KMS-11 (cell line): ENCODE data around the gene LEO1.

ENCODE experiments used
- H2AFZ ChIP-seq: fragments of 200-600 bp; sonication (generic); 2 replicates; pipeline ENCODE4 v1.6.1; 2016; ENCODE audit warnings: antibody characterized with exemption, mixed run types, low read depth
- H3K27ac ChIP-seq: fragments of 200-600 bp; sonication (generic); 2 replicates; pipeline ENCODE4 v1.6.1; 2016; ENCODE audit warnings: mild to moderate bottlenecking, mixed run types
- H3K27me3 ChIP-seq: fragments of 200-600 bp; sonication (generic); 2 replicates; pipeline ENCODE4 v1.6.1; 2017; ENCODE audit warnings: mild to moderate bottlenecking, low read depth, mixed run types, moderate library complexity; ENCODE audit not compliant: insufficient read depth
- H3K36me3 ChIP-seq: fragments of 200-600 bp; sonication (generic); 2 replicates; pipeline ENCODE4 v1.6.1; 2017; ENCODE audit warnings: mild to moderate bottlenecking, mixed run types; ENCODE audit not compliant: insufficient read depth
- H3K4me1 ChIP-seq: fragments of 200-600 bp; sonication (generic); 2 replicates; pipeline ENCODE4 v1.6.1; 2016; ENCODE audit warnings: mild to moderate bottlenecking, low read depth, mixed run types; ENCODE audit not compliant: poor library complexity, severe bottlenecking
- H3K4me2 ChIP-seq: fragments of 200-600 bp; sonication (generic); 2 replicates; pipeline ENCODE4 v1.7.0; 2016; ENCODE audit warnings: mild to moderate bottlenecking, mixed run types
- H3K4me3 ChIP-seq: fragments of 200-600 bp; sonication (generic); IDR thresholded peaks from 2 replicates; pipeline ENCODE4 v1.6.1; 2017; ENCODE audit warnings: low read depth, low read length, mixed read lengths; ENCODE audit not compliant: insufficient read depth
- H3K79me2 ChIP-seq: fragments of 200-600 bp; sonication (generic); 2 replicates; pipeline ENCODE4 v1.6.1; 2016; ENCODE audit warnings: low read depth, mixed run types; ENCODE audit not compliant: insufficient read depth
- H3K9ac ChIP-seq: fragments of 200-600 bp; sonication (generic); 2 replicates; pipeline ENCODE4 v1.6.1; 2016; ENCODE audit warnings: mild to moderate bottlenecking, mixed run types
- H4K20me1 ChIP-seq: fragments of 200-600 bp; sonication (generic); 2 replicates; pipeline ENCODE4 v1.6.1; 2016; ENCODE audit warnings: mild to moderate bottlenecking, mixed run types; ENCODE audit not compliant: insufficient read depth
- CTCF ChIP-seq: fragments of 200-600 bp; sonication (generic); conservative IDR thresholded peaks from 2 replicates; pipeline ENCODE4 v1.6.1; 2017; ENCODE audit warnings: low read depth, mild to moderate bottlenecking, antibody characterized with exemption, low read length, moderate library complexity, mixed read lengths

LEO1 gene

DNA sequence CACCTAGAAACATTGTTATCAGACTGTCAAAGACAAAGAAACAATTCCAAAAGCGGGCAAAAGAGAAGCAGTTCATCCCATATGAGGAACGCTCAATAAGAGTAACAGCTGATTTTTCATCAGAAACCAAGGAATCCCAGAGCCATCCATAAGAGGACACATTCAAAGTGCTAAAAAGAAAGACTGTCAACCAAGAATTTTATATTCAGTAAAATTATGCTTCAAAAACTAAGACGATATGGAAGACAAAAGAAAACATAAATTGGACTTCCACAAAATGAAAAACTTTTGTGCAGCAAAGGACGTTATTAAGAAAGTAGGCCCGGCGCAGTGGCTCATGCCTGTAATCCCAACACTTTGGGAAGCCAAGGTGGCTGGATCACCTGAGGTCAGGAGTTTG is 4.0 kb downstream of the LEO1 start:
- Histone ChIP-seq H3K4me3 (no peak overlapping the region), H3K4me2 (no peak overlapping the region), H3K27ac (no peak overlapping the region), H3K36me3 (no peaks in the 10 kb centered on the region), H3K27me3 (no peaks in the 10 kb centered on the region), H3K4me1 (peaks cover 12% of the 10 kb centered on the region), H3K79me2 (peaks cover 56% of the 10 kb centered on the region), H3K9ac (no peak overlapping the region), H4K20me1 (no peaks in the 10 kb centered on the region), H2AFZ (no peak overlapping the region)
- TF ChIP-seq CTCF, result no peak

DNA sequence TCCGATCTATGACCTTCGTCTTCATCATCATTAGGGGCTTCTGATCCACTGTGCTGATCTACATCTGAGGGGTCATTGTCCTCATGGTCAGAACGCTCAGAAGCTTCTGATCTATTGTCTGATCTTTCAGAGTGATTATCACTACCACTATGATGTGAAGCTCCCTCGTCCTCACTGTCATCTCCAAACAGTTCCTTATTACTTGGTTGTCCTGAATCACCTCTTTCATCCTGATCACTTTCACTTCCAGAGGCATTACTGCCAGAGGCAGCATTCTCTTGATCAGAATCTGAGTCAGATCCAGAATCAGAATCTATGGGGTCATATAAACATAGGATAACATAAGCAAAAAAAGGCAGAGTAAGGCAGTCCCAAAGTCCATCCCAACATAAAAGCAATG is 5.4 kb downstream of the LEO1 start:
- no peak overlapping the region for H3K9ac ChIP-seq
- H3K79me2 ChIP-seq, result peaks cover 51% of the 10 kb centered on the region
- H3K4me2 ChIP-seq, result no peak overlapping the region
- no peak overlapping the region for H3K27ac ChIP-seq
- H4K20me1 ChIP-seq, result no peaks in the 10 kb centered on the region
- no peaks in the 10 kb centered on the region for H3K27me3 ChIP-seq
- H2AFZ ChIP-seq, result no peak overlapping the region
- TF ChIP-seq CTCF, result no peak
- H3K4me1 ChIP-seq, result peaks cover 10% of the 10 kb centered on the region
- no peak overlapping the region for H3K4me3 ChIP-seq
- H3K36me3 ChIP-seq, result peaks cover 8% of the 10 kb centered on the region; the same call in 1 of the 2 replicates

DNA sequence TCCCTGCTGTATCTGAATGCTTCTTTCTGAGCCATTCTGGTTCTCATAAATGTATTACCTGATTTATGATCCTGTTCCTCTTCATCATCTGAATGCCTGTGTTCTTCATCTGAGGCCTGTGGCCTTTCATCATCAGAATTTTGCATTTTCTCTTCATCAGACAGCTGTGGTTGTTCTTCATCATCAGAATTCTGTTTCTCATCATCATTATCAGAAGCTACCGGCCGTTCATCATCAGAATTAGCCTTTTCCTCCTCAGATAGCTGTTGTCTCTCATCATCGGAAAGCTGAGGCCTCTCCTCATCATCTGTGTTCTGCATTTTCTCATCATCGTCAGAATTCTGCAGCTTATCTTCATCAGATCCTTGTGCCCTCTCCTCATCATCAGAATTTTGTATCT is 5.9 kb downstream of the LEO1 start:
- H3K27me3 ChIP-seq, result no peaks in the 10 kb centered on the region
- H3K4me3 ChIP-seq, result no peak overlapping the region
- peaks cover 46% of the 10 kb centered on the region for H3K79me2 ChIP-seq
- no peak overlapping the region for H3K27ac ChIP-seq
- no peak overlapping the region for H3K4me2 ChIP-seq
- H3K9ac ChIP-seq, result no peak overlapping the region
- no peak for TF ChIP-seq CTCF
- peaks cover 8% of the 10 kb centered on the region; the same call in 1 of the 2 replicates for H3K36me3 ChIP-seq
- no peak overlapping the region for H2AFZ ChIP-seq
- H3K4me1 ChIP-seq, result peaks cover 10% of the 10 kb centered on the region
- H4K20me1 ChIP-seq, result no peaks in the 10 kb centered on the region

DNA sequence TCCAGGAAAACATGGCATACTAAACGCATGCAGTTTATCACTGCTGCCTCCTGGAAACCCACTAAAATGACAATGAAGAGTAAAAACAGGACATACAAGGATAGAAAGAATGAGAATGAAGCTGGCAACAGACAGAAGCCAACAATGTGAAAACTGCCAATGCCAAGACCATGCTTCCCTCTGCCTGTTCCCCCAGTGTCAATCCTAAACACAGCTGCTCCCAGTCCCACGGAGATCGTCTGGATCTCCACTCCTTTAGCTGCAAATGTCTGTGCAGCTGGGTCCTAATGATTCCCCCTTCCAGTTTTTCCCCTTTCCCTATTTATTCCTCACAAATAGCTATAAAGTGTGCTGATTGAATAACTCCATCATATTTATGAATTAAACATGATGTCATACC is 16.1 kb downstream of the LEO1 start:
- no peaks in the 10 kb centered on the region for H3K27me3 ChIP-seq
- H3K79me2 ChIP-seq, result no peaks in the 10 kb centered on the region
- H3K4me2 ChIP-seq, result no peak overlapping the region
- H3K9ac ChIP-seq, result no peak overlapping the region
- TF ChIP-seq CTCF, result no peak
- H3K4me3 ChIP-seq, result no peak overlapping the region
- no peak overlapping the region for H2AFZ ChIP-seq
- peaks cover 12% of the 10 kb centered on the region for H3K36me3 ChIP-seq
- no peaks in the 10 kb centered on the region for H3K4me1 ChIP-seq
- H4K20me1 ChIP-seq, result no peaks in the 10 kb centered on the region
- H3K27ac ChIP-seq, result no peak overlapping the region
